Cortex of kidney (tissue), 1 donor: Measurements from ENCODE around the gene CNTNAP2.

Experiments
- DNase-seq: peaks from one replicate; lab custom pipeline; 2025; lab: John Stamatoyannopoulos, UW

The CNTNAP2 gene

DNA sequence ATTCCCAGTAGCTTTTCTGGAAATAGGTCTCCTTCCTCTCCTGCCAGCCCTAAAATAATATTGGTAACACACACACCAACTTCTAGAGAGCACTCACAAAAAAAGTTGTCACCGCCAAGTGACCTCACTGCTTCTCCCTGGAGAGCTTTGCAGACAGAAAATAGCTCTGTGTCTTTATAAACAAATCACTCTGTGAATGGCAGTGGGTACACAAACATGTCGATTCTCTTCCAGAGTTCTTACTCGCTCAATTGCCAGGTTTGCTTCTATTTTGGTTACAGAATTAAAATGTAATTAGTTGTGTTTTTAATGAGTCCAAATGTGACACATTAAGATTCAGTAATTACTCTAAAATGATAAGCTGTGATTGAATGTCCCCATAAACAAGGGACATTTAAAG, 1824.8 kb downstream of the CNTNAP2 start:
- no peak for DNase-seq

GRCh38 chr7:147944321-147944720, 1827.7 kb downstream of the CNTNAP2 start:
- DNase-seq: no peak

GRCh38 chr7:147952918-147953317, 1836.3 kb downstream of the CNTNAP2 start:
- DNase-seq: no peak

GRCh38 chr7:147968046-147968610, 1851.5 kb downstream of the CNTNAP2 start:
- no peak for DNase-seq

DNA sequence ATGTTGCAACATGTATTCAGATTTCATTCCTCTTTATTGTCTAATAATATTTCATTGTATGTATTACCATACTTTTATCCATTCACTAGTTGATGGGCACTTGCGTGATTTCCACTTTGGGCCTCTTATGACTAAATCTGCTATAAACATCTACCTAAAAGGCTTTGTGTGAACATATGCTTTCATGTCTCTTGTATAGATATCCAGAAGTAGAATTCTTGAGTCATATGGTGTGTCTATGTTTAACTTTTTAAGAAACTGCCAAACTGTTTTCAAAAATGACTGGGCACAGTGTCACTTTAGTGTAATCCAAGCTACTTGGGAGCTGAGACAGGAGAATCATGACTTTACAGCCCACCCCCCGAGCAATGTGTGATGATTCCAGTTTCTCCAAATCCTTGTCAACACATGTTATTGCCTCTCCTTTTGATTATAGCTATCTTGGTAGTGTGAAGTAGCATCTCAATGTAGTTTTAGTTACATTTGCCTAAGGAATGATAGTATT, 1855.1 kb downstream of the CNTNAP2 start:
- DNase-seq: no peak

DNA sequence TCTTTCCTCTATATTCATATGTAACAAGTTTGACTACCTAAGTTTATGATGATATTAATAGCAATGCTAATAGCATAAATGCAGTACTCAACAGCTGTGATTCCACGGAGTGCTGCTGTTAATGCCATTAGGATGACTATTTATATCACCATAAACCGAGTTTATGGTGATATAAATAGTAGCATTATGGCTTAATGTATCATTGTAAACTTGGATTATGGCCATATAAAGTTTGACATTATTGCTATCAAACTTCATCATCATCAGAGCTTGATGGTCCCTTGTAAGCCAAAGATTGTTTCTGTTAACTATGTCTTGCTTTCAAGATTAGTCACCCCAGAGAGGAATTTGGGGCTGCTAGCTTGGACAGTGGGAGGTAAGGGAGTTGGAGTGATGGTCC, 1861.6 kb downstream of the CNTNAP2 start:
- DNase-seq: no peak

DNA sequence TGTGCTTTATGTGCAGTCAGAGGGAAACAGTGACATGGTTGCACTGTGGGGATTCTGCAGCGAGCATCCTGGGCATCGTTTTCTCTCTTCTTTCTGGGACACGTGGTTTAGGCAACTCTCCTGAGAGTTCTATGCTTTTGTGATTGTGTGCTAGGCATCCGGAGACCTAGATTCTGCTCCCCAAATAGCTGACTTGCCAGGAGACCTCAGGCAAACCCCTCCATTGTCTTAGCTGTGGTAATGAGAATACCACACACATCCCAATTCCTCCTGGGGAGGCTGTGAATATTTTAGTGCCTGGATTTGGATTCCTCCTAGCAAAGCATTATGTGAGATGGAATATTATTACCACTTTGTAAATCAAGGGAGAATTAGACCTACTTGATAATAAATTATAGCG, 1862.0 kb downstream of the CNTNAP2 start:
- DNase-seq: no peak

- DNase-seq: no peak
Observed at GRCh38 chr7:147980826-147981813, 1864.5 kb downstream of the CNTNAP2 start.

- no peak for DNase-seq
Observed at GRCh38 chr7:147982307-147982706, 1865.7 kb downstream of the CNTNAP2 start.

GRCh38 chr7:147984265-147984664, 1867.7 kb downstream of the CNTNAP2 start:
- DNase-seq: no peak

DNA sequence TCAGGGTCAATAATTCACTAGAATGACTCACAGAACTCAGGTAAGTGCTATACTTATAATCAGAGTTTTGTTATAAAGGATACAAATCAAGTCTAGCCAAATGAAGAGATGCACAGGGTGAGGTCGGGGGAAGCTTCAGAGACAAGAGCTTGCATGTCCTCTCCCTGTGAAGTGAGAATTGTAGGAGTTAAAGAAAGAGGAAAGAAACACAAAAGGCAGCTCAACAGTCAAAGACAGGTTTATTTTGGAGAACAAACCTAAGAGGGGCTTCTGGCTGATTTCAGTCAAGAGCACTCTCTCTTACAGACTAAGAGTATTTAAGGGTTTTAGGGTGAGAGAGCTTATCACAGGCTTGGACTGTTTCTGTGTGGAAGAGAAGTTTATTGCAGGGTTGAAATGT, 1873.5 kb downstream of the CNTNAP2 start:
- DNase-seq: no peak

GRCh38 chr7:147990942-147991341, 1874.3 kb downstream of the CNTNAP2 start:
- no peak for DNase-seq

DNA sequence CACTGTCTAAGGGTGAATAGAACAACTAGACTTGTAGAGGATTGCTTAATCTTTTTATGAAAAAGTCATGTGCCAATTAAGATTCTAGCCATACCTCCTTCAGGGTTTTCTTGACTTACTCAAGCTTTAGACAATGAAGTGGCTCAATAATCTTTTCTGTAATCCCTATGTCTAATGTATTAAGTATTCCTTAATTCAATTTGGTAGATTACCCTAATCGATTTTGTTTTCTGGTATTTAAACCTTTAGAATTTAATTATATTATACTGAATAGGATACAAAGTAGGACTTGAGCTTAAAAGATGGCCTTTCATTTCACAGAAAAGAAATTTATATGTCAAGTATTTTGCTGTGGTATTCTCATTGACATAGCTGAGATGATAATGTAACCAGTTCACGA, 1876.1 kb downstream of the CNTNAP2 start:
- DNase-seq: no peak

DNA sequence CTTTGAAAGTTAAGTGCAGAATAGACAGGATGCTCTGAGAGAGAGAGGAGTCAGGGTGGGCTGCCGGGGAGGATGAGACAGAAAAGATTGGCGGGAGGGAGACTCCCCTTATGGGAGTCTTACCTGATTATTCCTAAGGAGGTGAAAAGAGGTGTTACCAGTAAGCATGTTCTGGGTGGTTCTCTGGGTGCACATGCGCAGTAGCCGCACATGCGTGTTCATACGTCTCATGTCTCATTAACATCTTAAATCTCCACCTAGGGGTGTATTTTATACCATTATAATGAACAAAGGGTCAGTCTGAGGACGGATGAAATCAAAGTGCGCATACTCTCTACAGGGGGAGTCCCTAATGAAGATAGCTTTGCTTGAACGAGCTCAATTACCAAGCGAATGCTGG, 1881.0 kb downstream of the CNTNAP2 start:
- DNase-seq: no peak

DNA sequence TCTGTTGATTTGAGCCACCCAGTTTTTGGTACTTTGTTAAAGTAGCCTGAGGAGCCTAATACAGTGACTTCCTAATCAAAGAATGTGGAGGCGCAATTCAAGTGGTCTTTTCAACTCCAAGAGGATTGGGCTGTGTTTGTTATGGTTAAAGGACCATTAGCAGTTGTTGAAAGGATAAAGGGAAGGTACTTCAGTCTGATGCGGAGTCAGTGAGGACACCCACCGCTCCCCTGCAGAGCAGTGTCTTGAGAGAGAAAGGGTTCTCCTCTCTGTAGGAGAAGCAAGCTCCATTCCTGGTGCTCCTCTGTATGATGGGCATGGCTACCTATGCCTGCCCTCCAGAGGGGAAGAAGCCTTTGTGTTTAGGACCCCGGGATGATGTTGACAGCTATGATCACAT, 1883.4 kb downstream of the CNTNAP2 start:
- DNase-seq: no peak

DNA sequence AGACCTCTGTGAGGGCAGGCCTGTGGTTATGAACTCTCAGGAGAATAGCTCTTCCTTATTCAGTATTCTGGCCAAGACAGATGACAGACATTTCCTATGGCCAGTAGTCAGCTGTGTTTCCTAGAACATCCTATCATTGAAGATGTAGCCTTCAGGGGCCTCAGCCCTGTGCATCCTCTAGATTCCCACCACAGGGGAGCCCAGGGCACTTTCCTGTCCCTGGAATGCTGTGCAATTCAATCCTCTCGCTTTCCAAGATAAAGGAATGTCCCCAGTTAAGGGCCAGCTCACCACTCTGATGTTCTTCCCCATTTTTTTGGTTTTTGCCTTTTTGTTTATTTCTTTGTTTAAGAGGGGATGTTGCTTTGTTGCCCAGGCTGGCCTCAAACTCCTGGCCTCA, 1895.2 kb downstream of the CNTNAP2 start:
- no peak for DNase-seq

DNA sequence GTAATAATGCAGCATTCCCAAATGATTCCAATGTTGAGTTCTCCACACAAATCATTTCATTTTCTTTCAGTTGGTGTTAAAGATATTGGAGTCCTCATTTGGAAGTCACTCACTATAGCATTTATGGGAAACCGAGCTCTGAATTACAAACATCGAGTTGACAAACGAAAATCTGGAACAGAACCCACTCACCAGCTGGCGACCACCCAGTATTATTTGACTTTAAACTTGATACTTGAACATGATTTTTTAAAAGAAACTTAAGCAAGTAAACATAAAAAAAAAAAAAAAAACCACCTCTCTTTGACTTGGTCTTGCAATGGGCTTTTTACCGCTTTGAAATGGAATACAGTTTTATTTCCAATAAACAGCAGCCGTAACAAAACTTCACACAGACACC, 1897.4 kb downstream of the CNTNAP2 start:
- DNase-seq: no peak

DNA sequence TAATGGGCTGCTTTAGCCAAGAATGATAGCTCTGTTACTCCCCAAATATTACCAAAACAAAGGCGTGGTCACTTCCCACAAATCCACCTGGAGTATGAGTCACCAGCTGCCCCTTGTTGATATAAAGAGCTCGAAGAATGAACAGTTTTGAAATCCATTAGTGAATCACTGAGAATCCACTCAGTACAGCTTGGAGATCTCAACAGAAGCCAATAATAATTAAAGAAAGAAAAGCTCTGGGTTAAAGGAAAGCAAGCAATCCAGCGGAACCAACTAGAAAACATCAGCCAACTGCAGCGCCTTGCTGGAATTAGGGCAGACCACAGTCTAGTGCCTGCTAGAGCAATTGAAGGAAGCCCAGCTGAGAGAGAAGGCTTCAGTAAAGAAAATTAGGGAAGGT, 1897.9 kb downstream of the CNTNAP2 start:
- DNase-seq: no peak

DNA sequence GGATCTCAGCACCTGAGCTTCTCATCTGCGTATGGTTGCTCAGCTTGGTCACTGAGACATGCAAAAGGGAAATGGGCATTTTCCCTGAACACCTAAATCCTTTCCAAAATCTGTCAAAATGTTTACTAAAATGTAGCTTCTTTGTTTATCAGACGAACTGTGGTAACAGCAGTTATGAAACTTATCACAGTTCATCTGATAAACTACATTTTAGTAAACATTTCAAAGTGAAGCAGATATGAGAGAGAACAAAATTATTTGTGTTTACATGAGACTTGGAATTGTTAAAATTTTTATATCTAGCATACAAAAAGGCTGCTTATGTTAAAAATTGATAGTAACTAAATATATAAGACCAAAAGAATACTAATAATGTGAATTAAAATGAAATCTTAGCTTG, 1900.5 kb downstream of the CNTNAP2 start:
- DNase-seq: no peak

DNA sequence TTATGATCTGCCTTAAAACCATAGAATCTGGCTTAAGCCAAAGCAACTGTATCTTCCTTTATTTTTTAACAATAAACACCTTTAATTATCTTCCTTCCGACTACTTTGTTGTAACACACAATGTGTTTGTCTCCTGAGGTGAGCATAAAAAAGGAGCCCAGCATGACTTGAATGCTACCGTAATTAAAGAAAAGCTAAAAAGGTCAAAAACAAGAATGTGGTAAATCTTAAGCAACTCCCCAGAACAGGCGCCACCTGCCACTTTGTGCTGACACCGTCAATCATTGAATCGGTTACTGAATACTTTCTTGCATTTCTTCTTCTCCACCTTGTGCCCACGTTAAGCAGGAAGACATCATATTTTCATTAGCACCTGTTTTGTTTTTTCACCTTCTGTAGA, 1904.1 kb downstream of the CNTNAP2 start:
- DNase-seq: no peak

- no peak for DNase-seq
Observed at GRCh38 chr7:148021507-148022045, 1905.0 kb downstream of the CNTNAP2 start.

- no peak for DNase-seq
Observed at GRCh38 chr7:148022832-148023231, 1906.2 kb downstream of the CNTNAP2 start.

GRCh38 chr7:148026713-148027112, 1910.1 kb downstream of the CNTNAP2 start:
- no peak for DNase-seq
